Endometrial microvascular endothelial cells (primary cell): ENCODE results near the gene ASB5. TPM values are rescaled to one million over a fixed set of nuclear protein-coding genes. Genes with fewer than 3 reads are reported as not detected.

Experiments
- in situ Hi-C: cut with HindIII; loops from 2 replicates; pipeline ENCODE4 v1.10.0; 2017; ENCODE audit warnings: low sequenced_read_pairs, low pct_unique_long_range_greater_than_20kb; ENCODE audit errors: inconsistent ontology term
- total RNA-seq: library from RNA; depleted of rRNA; stranded (reverse); fragments of >200 nt; gene quantifications from one replicate; pipeline ENCODE4 v1.2.3, GENCODE V29; 2015; ENCODE audit errors: inconsistent ontology term

Gene ASB5
- total RNA-seq, 1 donor from 2014 or later, result not detected

DNA sequence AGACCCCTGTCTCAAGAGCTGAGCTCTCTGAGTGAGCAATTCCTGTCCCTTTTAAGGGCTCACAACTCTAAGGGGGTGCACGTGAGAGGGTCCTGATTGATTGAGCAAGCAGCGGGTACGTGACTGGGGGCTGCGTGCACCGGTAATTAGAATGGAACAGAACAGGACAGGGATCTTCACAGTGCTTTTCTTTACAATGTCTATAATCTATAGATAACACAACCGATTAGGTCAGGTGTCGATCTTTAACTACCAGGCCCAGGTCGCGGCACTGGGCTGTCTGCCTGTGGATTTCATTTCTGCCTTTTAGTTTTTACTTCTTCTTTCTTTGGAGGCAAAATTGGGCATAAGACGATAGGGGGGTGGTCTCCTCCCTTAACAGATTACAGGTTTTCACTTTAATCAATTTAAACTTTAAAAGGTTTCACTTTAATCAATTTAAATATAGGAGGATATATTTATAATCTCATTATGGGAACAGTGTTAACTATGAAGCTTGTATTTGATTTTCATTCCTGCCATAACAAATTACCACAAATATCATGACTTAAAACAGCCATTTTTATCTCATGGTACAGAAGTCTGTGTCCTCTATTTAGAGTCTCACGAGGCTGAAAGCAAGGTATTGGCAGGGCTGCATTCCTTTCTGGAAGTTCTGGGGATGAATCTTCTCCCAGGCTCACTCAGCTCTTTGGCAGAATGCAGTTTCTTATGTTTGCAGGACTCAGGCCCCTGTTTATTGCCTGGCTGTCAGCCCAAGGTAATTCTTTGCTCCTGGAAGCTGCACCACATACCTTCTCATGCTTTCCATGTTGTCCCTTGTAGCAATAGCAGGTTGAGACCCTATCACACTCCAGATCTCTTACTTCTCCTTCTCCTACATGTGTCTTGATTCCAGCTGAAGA is 78.9 kb downstream of the ASB5 start:
- in situ Hi-C loops, result loop anchor here (25.0 kb wide), 1 partner anchor 147 kb away; no protein-coding TSS in a partner anchor

DNA sequence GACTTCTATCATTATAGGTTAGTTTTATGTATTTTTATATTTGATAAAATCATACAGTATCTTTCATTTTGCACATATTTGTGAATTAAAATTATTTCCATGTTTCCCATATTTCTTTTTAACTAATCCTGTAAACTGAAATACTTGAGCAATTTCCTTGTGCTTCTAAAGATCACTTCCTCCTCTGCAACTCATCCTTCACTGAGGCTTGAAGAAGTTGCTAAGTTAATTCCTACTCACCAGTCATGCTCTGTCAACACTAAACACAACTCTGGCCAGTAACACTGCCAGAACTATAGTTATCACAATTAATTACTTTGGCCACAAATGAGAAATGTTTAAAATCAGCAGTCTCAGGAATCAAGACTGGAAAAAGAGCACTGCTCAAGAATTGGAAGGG is 80.4 kb downstream of the ASB5 start:
- in situ Hi-C loops, result loop anchor here (25.0 kb wide), 1 partner anchor 149 kb away; no protein-coding TSS in a partner anchor

DNA sequence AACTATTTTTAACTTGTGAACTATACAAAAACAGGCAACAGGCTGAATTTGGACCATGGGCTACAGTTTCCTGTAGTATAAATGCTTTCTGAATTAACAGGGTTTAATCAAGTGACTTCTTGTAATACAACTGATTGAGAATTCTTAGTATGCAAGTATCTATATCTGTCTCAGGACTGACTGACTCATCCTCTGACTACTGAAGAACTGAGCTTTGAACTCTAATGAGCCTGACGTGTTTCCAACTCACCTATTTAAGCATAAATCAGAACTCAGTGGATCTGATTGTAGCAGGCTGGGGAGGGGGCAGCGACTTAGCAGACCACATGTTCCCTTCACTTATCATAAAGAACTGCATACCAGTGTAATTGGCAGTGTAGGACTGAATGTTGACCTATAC is 81.4 kb downstream of the ASB5 start:
- in situ Hi-C loops, result loop anchor here (25.0 kb wide), 1 partner anchor 150 kb away; no protein-coding TSS in a partner anchor

GRCh38 chr4:176186671-176187395 is 82.2 kb downstream of the ASB5 start:
- in situ Hi-C loops, result loop anchor here (25.0 kb wide), 1 partner anchor 150 kb away; no protein-coding TSS in a partner anchor

- in situ Hi-C loops, result loop anchor here (25.0 kb wide), 1 partner anchor 151 kb away; no protein-coding TSS in a partner anchor
Measured at GRCh38 chr4:176186067-176186466, 83.0 kb downstream of the ASB5 start.

DNA sequence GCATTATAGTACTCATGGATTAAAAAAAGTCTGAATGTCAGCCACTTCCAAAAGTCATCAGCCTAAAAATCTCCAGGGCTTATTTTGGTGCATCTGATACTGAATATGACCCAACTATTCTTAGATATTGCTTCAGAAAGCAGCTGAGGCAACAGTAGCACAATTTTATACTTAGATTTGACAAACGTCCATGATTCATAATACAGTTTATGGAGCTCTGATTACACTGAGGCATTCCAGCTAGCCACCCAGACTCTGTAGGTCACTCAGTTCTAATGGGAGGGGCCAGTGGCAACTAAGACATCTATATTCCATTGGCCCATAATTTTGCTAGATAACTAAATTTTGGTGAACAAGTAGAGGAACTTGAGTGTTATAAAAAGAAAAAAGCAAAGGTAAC is 84.0 kb downstream of the ASB5 start:
- in situ Hi-C loops, result loop anchor here (25.0 kb wide), 1 partner anchor 152 kb away; no protein-coding TSS in a partner anchor

Other genes starting within 250 kb of the ASB5 start
- gene WDR17, start 203.4 kb downstream of the ASB5 start, total RNA-seq, result not detected
- gene SPATA4, start 73.6 kb downstream of the ASB5 start, total RNA-seq, result not detected
- gene SPCS3, start 50.7 kb upstream of the ASB5 start, total RNA-seq, result 122 TPM